ENCODE measurements around the gene PCGF3.

The PCGF3 gene

GRCh38 chr4:784401-785331 lies 79.0 kb downstream of the PCGF3 start:
- DNase-seq (ENCODE audit: low read depth), result no peak

DNA sequence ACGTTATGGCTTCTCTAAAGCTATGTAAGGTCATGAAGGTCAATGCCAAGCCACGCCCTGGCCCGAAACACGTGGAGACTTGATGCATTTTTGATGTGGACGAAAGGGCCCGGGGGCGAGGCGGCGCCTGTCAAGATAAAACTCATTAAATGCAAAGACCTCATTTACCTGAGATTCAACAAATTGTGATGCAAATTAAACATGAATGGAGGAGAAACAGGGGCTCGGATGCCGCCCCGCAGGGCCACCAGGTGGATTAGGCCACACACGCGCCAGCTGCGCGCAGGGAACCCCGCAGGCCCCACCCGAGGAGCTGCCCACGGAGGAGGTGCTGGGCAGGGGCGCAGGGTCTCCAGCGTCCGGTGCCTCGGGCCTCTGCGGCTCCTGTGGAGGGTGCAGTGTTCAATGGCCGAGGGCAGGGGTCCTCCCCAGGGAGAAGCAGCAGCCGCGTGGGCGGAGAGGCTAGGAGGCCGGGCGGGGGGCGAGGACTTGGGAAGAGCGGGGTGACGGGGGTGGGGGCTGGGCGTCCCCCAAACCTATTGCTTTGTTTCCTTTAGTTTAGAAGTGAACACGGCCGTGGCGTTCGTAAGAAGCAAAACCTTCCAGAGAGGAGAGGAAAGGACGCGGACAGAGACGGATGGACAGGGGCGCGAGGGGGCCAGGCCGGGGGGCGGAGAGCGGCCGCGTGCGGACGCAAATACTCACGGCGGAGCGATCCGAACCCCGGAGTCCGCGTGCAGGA lies 79.9 kb downstream of the PCGF3 start:
- DNase-seq (ENCODE audit: low read depth), result no peak

DNA sequence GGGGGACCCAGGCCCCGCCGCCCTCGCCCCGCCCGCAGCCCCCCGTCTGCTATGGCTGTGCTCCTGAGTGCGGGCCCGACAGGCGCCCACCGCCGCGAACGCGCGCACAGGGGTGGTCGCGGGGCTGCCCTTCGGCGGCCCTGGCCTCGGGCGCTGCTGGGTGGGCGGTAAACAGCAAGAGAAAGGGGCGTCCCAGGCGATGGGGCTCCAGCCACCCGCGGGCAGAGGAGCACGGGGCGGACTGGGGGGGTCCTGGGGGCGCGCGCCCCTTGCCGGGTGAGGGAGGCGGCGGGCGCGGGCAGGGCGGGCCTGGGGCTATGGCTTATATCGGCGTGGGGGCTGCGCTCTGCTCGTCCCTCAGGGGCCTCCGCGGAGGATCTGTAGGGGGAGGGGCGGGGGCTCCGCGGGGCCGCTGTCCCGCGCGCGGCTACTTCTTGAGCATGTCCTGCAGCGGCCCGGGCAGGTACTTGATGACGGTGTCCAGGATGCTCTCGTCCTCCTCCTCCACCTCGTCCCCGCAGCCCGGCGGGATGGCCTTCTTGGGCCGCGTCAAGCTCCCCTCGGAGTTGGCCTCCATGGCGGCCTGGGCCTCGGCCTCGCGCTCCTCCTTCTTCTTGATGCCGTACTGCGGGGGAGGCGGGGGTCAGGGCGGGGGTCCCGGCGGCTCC lies 80.6 kb downstream of the PCGF3 start:
- no peak for DNase-seq (ENCODE audit: low read depth)

GRCh38 chr4:786861-787300 lies 81.2 kb downstream of the PCGF3 start:
- no peak for DNase-seq (ENCODE audit: low read depth)

GRCh38 chr4:787561-787981 lies 81.9 kb downstream of the PCGF3 start:
- DNase-seq (ENCODE audit: low read depth), result no peak

DNA sequence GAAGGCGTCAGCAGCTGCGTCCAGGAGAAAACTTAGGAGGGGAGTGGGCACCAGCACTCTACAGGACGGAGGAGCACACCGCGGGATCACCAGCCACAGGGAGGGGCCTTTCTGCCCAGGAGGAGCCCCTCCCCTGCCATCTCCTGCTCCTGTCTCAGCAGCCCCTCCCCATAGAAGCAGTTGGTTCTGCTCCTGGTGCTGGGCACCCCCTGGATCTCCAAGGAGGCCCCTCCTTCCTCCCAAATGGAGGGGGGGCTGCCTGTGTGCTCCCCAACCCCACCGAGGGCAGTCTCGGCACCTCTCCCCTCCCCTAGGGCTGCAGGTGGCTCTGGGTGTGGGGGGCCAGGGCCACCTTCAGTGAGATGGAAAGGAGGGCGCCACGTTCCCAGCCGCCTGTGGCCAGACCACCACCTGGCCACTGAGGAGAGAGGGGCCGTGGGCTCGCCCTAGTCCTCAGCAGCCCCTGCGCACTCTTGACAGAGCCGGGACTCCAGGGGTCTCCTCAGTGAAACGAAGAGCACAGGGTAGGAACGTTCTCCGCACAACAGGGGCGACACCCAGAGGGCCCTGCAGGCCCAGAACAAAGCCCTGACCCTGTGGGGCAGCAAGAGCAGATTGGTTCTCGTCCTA lies 82.5 kb downstream of the PCGF3 start:
- DNase-seq (ENCODE audit: low read depth), result no peak

GRCh38 chr4:788636-789297 lies 83.1 kb downstream of the PCGF3 start:
- DNase-seq (ENCODE audit: low read depth), result no peak

DNA sequence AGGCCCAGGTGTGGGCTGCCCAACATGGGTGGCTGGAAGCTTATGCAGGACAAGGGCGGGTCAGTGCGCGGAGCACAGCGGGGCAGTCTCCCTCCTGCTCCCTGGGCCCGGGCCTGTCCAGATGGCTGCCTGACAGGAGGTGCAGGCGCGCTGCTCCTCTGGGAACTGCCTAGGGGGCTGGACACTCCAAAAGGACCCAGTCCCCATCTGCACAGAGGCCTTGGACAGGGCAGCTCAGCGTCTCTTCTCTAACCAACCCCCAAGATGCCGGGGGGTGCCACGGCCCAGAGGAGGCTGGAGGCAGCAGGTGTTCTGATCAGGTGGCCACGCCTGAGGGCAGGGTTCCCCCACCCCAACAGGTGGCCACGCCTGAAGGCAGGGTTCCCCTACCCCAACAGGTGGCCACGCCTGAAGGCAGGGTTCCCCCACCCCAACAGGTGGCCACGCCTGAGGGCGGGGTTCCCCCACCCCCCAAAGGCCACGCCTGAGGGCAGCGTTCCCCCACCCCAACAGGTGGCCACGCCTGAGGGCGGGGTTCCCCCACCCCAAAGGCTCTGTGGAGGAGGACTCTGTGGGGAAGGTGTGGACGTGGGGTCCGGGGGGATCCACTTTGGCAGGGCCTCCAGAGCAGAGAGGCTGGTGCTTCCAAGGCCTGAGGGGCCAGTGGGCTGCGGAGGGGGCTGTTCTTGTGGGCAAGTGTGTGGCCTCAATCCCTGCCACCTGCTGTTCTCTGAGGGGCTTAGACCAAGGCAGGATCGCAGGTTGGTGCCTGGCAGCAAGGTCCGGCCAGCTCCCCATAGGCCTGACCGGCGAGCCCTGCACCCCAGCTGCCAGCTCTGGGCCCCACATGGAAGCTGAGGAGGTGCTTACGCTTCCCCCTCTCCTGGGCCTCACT lies 84.2 kb downstream of the PCGF3 start:
- DNase-seq (ENCODE audit: low read depth), result no peak

GRCh38 chr4:790466-790820 lies 84.8 kb downstream of the PCGF3 start:
- no peak for DNase-seq (ENCODE audit: low read depth)

DNA sequence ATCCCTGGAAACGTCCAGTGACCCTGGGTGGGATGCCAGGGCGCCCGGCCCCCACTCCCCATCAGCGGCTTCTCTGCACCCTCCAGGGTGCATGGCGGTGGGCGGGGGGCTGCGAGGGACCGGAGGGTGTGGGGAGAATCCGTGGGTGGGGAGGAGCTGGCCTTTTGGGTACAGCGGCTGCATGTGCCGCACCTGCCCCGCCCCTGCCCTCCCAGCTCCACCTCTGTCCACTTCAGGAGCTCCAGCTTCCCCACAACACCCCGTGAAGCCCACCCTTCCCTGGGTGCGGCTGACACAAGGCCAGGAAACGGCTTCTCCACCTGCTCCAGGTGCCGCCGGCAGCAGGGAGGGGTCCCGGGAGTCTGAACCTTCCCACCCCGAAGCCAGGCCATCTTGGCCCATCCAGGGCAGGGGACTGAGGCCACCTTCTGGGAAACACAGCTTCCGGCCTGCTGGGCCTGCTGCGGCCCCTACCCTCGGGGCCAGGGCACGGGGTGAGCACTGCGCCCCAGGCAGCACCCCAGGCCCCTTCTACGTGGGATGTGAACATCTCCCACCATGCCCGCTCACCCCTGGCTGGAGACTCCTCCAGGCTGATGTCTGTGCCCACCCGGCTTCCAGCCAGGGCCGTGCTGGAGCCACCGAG lies 85.7 kb downstream of the PCGF3 start:
- no peak for DNase-seq (ENCODE audit: low read depth)

GRCh38 chr4:791898-792625 lies 86.4 kb downstream of the PCGF3 start:
- no peak for DNase-seq (ENCODE audit: low read depth)

GRCh38 chr4:792626-793092 lies 87.0 kb downstream of the PCGF3 start:
- no peak for DNase-seq (ENCODE audit: low read depth)

- DNase-seq (ENCODE audit: low read depth), result no peak
Measured at GRCh38 chr4:793093-793861, 87.6 kb downstream of the PCGF3 start.

- DNase-seq (ENCODE audit: low read depth), result no peak
Measured at GRCh38 chr4:793941-794621, 88.4 kb downstream of the PCGF3 start.

DNA sequence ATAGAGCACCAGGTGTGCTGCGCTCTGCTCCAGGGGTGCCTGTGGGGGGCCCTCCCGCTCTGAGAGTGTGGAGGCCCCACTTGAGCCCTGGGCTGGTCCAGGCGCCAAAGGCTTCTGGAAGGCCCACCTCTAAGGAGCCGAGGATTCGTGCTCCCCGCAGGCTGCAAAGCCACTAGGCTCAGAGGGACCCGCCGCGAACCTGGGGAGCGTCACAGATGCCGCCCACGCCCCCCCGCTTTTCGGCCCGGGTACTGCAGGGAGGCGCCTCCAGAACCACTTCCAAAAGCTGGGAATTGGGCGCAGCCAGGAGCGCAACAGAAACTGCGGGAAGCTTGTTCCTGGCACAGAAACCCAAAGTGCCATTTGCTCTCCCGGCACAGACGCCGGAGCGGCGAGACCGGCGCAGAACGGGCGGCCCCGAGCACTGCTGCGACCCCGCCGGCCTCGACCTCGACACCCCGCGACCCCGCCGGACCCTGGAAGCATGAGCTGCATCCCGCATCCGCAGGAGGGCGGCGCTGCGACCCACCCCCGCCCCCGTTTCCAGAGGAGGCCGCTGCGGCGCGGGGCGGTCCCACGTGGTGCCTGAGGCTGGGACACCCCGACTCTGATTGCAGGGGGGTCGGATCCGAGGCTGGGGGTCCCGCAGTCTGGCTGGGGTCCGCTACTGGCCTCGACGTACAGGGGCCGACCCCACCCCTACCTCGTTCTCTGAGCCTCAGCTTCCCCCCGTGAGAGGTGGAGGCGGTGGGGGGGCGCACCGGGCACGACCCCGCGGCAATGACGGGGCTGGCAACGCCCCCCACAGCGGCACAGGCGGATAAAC lies 89.5 kb downstream of the PCGF3 start:
- no peak for DNase-seq (ENCODE audit: low read depth)

- DNase-seq (ENCODE audit: low read depth), result no peak
Measured at GRCh38 chr4:795726-796119, 90.1 kb downstream of the PCGF3 start.

DNA sequence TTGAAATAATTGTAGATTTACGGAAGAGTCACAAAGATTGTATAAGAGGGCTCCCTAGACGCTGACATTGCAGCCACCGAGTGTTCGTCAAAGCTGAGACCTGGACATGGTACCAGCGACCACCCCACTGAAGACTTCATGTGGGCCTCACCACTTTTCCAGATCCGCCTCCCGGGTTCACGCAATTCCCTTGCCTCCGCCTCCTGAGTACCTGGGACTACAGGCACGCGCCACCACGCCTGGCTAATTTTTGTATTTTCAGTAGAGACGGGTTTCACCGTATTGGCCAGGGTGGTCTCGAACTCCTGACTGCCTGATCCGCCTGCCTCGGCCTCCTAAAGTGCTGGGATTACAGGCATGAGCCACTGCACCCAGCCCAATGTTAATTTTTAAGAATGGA lies 90.6 kb downstream of the PCGF3 start:
- no peak for DNase-seq (ENCODE audit: low read depth)

All from GM04504 (cell line).